HG03354 (cell line): ENCODE data around the gene FOLH1.
"Not testable (repeated sequence)": the region's sequence is repeated elsewhere in the genome, so short reads cannot be mapped to it uniquely, and the experiment has no call there.

ENCODE experiments used
- ATAC-seq: cut with Tn5 transposase; IDR thresholded peaks from one replicate; pipeline ENCODE4 v1.9.1; 2021; ENCODE audit warnings: mild to moderate bottlenecking; ENCODE audit not compliant: unreplicated experiment, poor library complexity, severe bottlenecking

FOLH1 gene

DNA sequence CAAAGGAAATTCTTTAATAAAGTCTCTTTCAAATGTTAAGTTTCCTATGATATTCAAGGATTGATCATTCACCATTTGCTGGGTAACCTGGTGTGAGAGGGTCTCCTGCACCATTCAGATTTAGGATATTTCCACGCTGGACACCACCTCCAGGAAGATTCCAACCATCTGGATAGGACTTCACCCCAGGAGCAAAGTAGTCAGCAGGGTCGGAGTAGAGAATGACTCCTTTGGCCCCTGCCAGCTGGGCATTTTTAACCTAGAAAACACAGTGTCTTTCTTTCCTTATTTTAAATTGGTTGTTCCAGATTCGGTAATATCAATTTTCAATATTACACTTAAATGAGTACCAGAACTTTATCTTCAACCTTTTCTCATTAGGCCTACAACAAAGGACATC lies 22.8 kb downstream of the FOLH1 start:
- not testable (repeated sequence) for ATAC-seq

DNA sequence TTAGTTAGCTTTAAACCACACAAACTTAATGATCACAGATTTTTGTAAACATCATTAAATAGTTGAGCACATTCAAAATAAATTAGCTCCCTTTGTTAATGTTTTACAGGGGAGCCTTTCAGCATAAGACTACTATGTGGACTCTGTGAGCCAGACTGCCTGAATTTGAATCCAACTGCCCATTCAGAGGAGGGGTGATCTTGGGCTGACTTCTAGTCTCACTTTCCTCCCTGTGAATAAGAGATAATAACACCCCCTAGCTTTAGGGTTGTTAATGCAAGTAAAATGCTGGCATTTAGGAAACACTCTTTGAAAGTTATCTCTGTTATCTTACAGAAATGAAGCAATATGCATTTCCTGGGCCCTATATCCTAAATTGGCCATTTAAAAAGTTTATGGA lies 23.6 kb downstream of the FOLH1 start:
- not testable (repeated sequence) for ATAC-seq

DNA sequence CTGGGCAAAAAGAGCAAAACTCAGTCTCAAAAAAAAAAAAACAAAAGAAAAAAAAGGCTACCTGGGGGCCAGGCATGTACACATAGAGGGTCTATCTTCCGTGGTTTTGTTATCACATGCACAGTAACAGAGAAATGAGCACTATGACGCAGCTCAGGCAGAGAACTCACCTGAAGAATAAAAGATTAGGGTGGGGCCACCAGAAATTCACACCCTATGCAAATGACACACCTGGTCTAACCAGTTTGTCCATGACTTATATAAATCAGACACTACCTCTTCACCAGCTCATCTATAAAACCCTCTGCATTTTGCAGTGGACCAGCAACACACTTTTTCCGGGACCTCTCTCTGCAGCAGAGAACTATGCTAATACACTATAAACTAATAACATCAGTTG lies 30.5 kb downstream of the FOLH1 start:
- not testable (repeated sequence) for ATAC-seq

DNA sequence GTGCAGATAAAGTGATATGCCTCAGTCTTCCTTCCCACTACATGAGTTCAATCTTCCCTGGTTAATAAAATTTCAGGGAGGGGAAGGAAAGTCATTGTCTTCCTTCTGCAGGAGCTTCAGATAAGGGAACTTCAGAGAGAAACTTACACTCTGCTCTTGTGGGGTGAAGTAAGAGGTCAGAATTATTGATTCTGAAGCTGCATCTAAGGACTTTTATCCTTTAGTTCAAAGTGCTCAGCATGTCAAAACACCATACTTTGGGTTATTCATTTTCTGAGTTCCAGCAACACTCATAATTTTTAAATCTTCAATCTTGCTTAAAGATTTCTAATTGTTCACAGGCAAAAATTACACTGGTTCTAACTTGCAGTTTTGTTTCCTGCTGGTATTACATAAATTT lies 33.0 kb downstream of the FOLH1 start:
- not testable (repeated sequence) for ATAC-seq

DNA sequence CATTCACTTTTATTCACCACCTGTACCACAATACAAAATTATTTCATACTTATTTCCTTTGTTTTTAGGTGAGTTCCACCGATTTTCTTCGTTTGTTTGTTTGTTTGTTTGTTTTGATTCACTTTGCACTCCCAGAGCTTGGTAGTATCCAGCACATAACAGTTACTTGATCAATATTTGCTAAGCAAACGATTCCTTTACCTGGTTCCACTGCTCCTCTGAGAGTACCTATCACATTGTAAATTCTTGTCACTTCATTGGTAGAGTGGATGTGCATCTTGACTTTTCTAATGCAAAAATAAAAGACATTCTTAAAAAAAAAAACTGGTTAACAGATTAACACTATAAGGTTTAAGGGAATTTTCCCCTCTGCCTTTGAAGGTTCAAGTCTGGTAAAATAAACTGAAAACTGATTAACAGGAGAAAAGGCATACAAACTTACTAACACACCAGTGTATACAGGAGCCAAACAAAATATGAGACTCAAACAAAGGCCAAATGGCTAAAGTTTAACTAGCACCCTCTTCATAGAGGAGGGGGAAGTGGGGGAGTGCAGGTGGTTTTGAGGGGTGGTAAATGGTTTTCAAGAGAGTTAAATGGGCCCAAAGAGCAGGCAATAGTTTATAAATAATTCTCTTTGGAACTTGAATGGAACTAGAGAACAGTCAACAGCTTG lies 33.6 kb downstream of the FOLH1 start:
- not testable (repeated sequence) for ATAC-seq

DNA sequence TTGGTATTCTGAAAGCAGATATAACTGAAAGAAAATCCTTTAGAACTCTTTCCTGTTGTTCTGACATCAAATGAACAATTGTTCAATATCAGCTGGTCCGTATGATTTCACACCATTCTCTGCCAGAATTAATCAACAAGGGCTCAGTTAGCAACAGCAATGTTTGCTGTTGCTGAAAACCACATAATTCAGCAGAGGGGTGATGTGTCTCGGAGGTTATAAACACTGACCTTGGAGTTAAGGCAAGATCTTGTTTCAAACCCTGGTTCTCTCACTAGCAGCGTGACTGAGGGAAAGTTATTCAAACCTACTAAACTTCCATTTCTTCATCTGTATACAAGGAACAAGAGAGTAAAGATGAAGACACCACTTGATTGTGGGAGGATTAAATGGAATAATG lies 36.8 kb downstream of the FOLH1 start:
- not testable (repeated sequence) for ATAC-seq

DNA sequence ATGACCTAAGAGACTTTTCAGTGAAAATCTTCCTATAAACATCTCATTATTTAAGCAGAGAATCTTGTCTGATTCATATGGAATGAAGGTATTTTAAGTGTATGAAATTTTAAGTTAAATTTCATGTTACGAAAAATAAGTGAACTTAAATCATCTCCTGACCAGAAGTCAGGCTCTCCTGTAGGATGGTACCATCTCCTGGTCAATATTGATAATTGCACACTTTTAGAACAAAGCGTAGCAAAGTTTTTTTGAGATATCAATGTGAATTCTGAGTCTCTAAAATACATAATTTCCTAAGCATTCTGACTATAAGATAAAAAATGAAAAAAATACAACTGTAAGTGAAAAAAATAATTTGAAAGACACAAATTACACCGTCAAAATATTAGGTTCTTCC lies 38.8 kb downstream of the FOLH1 start:
- ATAC-seq: not testable (repeated sequence)

DNA sequence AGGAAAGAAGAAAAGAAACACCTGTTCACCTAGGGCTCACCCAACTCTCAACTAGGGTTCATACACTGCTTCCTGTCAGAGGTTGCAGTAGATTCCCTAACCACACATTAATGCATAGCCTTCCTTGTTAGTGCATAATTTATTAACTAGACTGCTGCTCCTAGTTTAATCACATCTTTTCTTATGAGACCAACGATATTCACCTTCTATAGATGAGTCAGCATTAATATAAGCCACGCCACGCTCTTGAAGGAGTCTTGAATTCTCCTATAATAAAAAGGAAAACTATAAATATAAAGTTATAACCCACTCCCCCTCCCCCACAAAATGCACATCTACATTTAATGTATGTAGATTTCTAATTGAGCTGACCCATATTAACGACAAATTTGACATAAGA lies 39.4 kb downstream of the FOLH1 start:
- ATAC-seq: not testable (repeated sequence)

DNA sequence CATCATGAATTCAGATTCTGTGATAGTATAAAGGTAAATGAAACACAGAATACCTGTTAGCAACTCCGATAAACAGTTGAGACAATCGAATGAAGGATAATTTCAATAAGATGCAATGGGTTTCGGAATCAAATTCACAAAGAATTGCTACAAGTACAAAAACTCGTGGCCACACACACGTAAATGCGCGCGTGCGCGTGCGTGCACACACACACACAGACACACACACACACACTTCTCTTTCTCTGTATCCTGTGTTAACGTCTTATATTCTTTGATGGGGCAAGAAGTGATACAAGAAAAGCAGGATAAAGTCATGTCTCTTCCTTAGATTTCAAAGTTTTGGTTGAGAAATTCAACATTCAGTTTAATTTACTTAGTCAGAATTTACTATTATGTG lies 57.2 kb downstream of the FOLH1 start:
- no peak for ATAC-seq

DNA sequence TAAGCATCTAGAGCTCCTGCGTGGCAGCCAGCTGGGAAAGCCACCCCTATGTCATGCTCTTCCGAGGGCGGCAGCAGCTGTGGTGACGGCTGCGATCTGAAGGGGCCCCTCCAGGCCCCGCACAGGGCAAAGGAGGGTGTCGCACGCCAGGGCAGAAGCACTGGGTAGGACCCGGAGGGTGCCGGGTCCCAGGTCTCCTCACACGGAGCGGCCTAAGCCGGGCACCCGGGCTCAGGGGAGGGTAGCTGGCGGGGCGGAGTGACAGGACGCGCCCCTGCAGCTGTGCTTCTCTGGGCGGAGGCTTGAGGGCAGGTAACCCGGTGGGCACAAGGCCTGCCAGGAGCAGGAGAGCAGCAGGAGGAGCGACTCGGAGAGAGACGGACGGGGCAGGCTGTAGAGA lies 106.0 kb downstream of the FOLH1 start:
- not testable (repeated sequence) for ATAC-seq
